Renal cortical epithelial cell (primary cell): Measurements from ENCODE around the gene LSM11. TPM values are rescaled to one million over a fixed set of nuclear protein-coding genes. Genes with fewer than 3 reads are reported as not detected.
A peak's percentile ranks its signal among the peaks of the same experiment; 100 is the strongest.

Source experiments
- DNase-seq: peaks from one replicate; pipeline ENCODE4 v3.0.0-alpha.2; 2011; ENCODE audit warnings: low read depth
- total RNA-seq: library from RNA; depleted of rRNA; stranded (reverse); fragments of >200 nt; gene quantifications from 2 replicates; pipeline ENCODE4 v1.2.3, GENCODE V29; 2014

The LSM11 gene
- total RNA-seq, 1 donor from 2014 or later = 3.6 TPM

- DNase-seq = no peak
Observed at GRCh38 chr5:157734436-157734835, 9.1 kb upstream of the LSM11 start.

- DNase-seq = no peak
Observed at GRCh38 chr5:157735991-157736390, 7.5 kb upstream of the LSM11 start.

- no peak for DNase-seq
Observed at GRCh38 chr5:157739388-157740228, 3.9 kb upstream of the LSM11 start.

- DNase-seq = peak; percentile 16
Observed at GRCh38 chr5:157740229-157740610, 3.3 kb upstream of the LSM11 start.

GRCh38 chr5:157741131-157741530 lies 2.4 kb upstream of the LSM11 start:
- DNase-seq = no peak

- DNase-seq = no peak
Observed at GRCh38 chr5:157744051-157745011, 819 bp downstream of the LSM11 start.

GRCh38 chr5:157745041-157745456 lies 1.5 kb downstream of the LSM11 start:
- no peak for DNase-seq

- no peak for DNase-seq
Observed at GRCh38 chr5:157747173-157747740, 3.7 kb downstream of the LSM11 start.

- DNase-seq = no peak
Observed at GRCh38 chr5:157747766-157748700, 4.5 kb downstream of the LSM11 start.

GRCh38 chr5:157748760-157749461 lies 5.4 kb downstream of the LSM11 start:
- DNase-seq = no peak

GRCh38 chr5:157749462-157749799 lies 5.9 kb downstream of the LSM11 start:
- DNase-seq = no peak

- DNase-seq = no peak
Observed at GRCh38 chr5:157750320-157750719, 6.8 kb downstream of the LSM11 start.

GRCh38 chr5:157756122-157756521 lies 12.6 kb downstream of the LSM11 start:
- DNase-seq = no peak

- no peak for DNase-seq
Observed at GRCh38 chr5:157758706-157759105, 15.2 kb downstream of the LSM11 start.

- peak; percentile 80 for DNase-seq
Observed at GRCh38 chr5:157761690-157762621, 18.4 kb downstream of the LSM11 start.

- no peak for DNase-seq
Observed at GRCh38 chr5:157764531-157764930, 21.0 kb downstream of the LSM11 start.

GRCh38 chr5:157766442-157766841 lies 22.9 kb downstream of the LSM11 start:
- no peak for DNase-seq

GRCh38 chr5:157766902-157767301 lies 23.4 kb downstream of the LSM11 start:
- no peak for DNase-seq

- DNase-seq = no peak
Observed at GRCh38 chr5:157767689-157768088, 24.2 kb downstream of the LSM11 start.

GRCh38 chr5:157770665-157771064 lies 27.2 kb downstream of the LSM11 start:
- DNase-seq = no peak
